ENCODE measurements around the gene MMP20.

Gene MMP20

DNA sequence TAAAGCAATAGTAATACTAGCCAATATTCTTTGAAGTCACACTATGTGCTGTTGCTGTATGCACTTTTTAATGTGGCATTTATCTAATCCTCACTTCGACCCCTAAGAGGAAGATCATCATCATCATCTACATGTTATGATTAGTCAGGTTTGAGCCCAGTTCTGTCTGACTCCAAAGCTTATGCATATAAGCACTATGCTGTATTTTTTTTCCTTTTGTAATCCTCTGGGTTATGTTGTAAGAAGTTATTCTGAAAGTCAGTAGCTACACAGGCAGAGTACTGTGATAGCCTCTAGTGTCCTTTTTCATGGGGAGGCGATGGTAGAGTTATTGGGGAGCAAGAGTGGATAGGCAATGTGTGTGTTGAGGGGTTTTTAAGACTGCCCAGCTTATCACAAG is 11.1 kb downstream of the MMP20 start:
- Histone ChIP-seq H3K36me3 (ENCODE audit: insufficient read depth, low read length) (no peaks in the 10 kb centered on the region), H3K4me1 (ENCODE audit: insufficient read depth, low read length) (peaks cover 16% of the 10 kb centered on the region), H3K9ac (ENCODE audit: low read depth, low read length) (no peak overlapping the region), H3K9me3 (ENCODE audit: control insufficient read depth, insufficient read depth, low read length) (no peaks in the 10 kb centered on the region)

DNA sequence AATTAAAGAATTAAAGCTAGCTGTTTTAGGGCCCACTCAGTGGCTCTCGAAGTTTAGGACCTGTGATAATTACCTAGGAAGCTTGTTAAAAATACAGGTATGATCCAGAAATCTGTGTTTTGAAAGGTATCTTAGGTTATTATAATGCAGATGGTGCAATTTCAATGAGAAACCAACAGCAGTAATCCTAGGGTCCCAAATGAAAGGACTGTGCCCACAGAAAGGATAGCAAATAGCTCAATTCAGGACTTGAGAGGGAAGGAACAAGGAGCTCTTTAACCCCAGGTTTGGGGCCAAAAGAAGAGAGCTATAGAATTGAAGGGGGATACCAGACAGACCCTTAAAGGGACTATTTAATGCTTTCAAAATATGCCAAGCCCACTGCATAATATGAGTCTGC is 11.7 kb downstream of the MMP20 start:
- H3K9me3 ChIP-seq (ENCODE audit: control insufficient read depth, insufficient read depth, low read length): no peaks in the 10 kb centered on the region
- H3K9ac ChIP-seq (ENCODE audit: low read depth, low read length): no peak overlapping the region
- H3K36me3 ChIP-seq (ENCODE audit: insufficient read depth, low read length): no peaks in the 10 kb centered on the region

DNA sequence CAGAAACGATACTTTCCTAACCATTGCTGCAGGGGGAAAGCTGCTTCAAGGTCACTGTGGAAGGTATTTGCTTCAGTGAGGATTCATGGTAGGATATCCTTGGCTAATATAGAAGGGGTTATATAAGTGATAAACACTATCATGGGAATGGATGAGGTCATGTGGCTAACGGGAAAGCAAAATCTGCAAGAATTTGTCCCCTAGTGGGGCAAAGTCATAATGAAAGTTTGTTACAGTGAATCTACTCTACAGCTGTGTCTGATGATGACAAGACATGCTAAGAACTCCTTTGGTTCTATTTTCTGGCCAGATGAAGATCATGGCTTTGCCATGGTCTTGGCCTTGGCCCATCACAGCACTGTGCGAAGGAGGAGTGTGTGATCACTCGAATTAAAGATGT is 13.8 kb downstream of the MMP20 start:
- Histone ChIP-seq H3K9me3 (ENCODE audit: control insufficient read depth, insufficient read depth, low read length) (no peaks in the 10 kb centered on the region), H3K36me3 (ENCODE audit: insufficient read depth, low read length) (no peaks in the 10 kb centered on the region), H3K4me1 (ENCODE audit: insufficient read depth, low read length) (peaks cover 16% of the 10 kb centered on the region), H3K9ac (ENCODE audit: low read depth, low read length) (no peak overlapping the region)

More for the DNA sequence above, 11.7 kb downstream of the MMP20 start:
- H3K4me1 ChIP-seq (ENCODE audit: insufficient read depth, low read length): peaks cover 16% of the 10 kb centered on the region

DNA sequence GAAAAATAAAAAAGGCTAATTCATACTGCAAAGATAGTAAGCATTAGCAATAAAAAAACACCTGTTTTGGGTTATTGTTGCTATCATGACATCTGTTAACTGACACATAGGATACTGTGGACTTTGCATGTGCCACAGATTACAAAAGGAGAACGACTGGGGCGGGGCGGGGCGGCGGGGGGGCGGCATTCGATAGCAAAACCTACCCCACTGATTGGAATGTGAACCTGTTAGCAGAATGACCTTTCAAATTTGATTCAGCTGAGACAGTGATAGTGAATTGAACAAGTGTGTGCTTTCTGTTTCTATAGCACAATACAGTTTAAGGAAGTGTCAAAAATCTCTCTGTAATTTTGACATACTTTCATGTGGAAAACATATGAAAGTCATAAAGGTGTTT is 14.9 kb downstream of the MMP20 start:
- Histone ChIP-seq H3K36me3 (ENCODE audit: insufficient read depth, low read length) (no peaks in the 10 kb centered on the region), H3K9me3 (ENCODE audit: control insufficient read depth, insufficient read depth, low read length) (no peaks in the 10 kb centered on the region), H3K9ac (ENCODE audit: low read depth, low read length) (no peak overlapping the region), H3K4me1 (ENCODE audit: insufficient read depth, low read length) (peaks cover 16% of the 10 kb centered on the region)

DNA sequence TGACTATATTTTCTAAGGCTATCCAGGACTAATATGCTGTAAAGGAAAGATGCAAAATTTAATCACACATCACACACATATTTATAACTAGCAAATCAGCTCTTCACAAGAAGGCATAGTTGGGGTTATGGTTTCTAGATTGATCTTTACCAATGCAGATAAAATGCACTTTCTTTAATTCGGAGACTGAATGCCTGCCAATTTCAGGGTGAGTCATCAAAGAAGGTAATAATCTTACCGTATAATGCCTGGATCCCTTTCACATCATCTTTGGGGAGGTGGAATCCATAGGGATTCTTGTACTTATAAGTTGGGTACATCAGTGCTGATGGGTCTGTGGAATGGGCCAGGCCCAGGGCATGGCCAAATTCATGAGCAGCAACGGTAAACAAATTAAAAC is 16.4 kb downstream of the MMP20 start:
- Histone ChIP-seq H3K4me1 (ENCODE audit: insufficient read depth, low read length) (peaks cover 5% of the 10 kb centered on the region), H3K9ac (ENCODE audit: low read depth, low read length) (no peak overlapping the region), H3K36me3 (ENCODE audit: insufficient read depth, low read length) (no peaks in the 10 kb centered on the region), H3K9me3 (ENCODE audit: control insufficient read depth, insufficient read depth, low read length) (no peaks in the 10 kb centered on the region)

DNA sequence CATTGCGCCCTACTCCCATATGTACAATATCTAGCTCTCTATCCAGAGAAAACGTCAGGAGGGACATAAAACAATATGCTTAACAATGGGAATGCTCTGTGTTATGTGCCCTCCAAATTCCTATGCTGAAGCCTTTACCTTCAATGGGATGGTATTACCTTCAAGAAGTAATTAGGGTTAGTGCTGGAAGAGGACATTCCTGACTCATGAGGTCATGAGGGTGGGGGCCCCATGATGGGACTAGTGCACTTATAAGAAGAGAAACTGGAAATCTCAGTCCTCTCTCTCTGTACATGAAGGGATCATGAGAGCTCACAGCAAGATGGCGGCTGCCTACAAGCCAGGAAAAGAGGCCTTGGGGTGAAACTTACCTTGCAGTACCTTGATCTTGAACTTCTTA is 20.3 kb downstream of the MMP20 start:
- Histone ChIP-seq H3K9me3 (ENCODE audit: control insufficient read depth, insufficient read depth, low read length) (no peaks in the 10 kb centered on the region), H3K36me3 (ENCODE audit: insufficient read depth, low read length) (no peaks in the 10 kb centered on the region), H3K9ac (ENCODE audit: low read depth, low read length) (no peak overlapping the region), H3K4me1 (ENCODE audit: insufficient read depth, low read length) (peaks cover 10% of the 10 kb centered on the region)

DNA sequence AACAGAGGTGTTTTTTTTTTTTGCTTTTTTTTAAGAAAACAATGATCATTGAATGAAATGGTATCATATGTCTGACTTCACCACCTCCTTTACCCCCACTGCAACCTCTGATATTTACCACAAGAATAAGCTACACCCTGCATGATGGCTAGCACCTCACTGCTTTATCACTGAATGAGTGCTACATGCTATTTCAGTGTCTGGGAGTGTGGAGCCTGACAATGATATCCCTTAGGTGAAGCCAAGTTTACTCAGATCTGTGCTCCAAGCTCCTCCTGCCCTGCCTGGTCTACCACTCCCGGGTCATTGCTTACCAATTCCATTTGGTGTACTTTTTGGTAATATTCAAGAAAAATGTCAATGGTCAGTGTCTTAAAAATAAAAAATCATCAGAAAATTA is 21.1 kb downstream of the MMP20 start:
- Histone ChIP-seq H3K36me3 (ENCODE audit: insufficient read depth, low read length) (no peaks in the 10 kb centered on the region), H3K4me1 (ENCODE audit: insufficient read depth, low read length) (peaks cover 14% of the 10 kb centered on the region), H3K9me3 (ENCODE audit: control insufficient read depth, insufficient read depth, low read length) (no peaks in the 10 kb centered on the region), H3K9ac (ENCODE audit: low read depth, low read length) (no peak overlapping the region)

DNA sequence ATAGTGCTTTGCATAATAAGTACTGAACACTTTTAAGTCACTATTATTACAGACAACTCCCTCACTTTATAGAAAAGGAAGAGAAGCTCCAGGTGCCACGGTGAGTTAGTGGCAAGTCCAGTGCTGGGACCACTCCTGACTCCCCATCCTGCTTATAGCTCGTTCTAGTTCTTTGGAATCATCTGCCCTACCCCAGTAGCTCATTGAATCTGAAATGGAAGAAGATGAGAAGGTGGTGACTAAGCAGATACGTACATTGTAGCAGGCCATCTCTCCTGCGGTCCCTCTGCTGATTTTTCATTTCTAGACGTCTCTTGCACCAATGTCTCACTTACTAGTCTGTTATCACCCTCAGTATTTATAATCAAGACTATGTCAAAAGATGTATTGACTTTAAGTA is 21.6 kb downstream of the MMP20 start:
- no peak overlapping the region for H3K9ac ChIP-seq (ENCODE audit: low read depth, low read length)

DNA sequence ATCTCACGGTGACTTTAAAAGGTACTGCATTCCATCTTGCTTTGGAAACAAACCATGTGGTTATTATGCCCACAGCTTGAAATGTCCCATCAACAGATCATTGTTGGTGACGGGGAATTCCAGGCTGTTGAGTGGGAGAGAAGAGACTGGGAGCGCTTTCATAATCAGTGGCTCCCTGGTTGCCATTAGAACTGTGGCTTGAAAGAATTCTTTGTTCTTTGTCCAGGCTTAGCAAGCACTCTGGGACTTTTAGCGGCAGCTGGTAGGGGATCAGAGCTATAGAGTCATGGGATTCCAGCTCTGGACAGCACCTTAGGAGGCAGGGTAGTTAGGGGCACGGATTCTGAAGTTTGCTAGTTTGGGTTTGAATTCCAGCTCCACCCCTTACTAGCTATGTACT is 22.0 kb downstream of the MMP20 start:
- no peaks in the 10 kb centered on the region for H3K36me3 ChIP-seq (ENCODE audit: insufficient read depth, low read length)
- H3K9ac ChIP-seq (ENCODE audit: low read depth, low read length): no peak overlapping the region
- H3K4me1 ChIP-seq (ENCODE audit: insufficient read depth, low read length): peaks cover 14% of the 10 kb centered on the region
- no peaks in the 10 kb centered on the region for H3K9me3 ChIP-seq (ENCODE audit: control insufficient read depth, insufficient read depth, low read length)

More for the DNA sequence above, 21.6 kb downstream of the MMP20 start:
- H3K36me3 ChIP-seq (ENCODE audit: insufficient read depth, low read length): no peaks in the 10 kb centered on the region
- peaks cover 14% of the 10 kb centered on the region for H3K4me1 ChIP-seq (ENCODE audit: insufficient read depth, low read length)
- H3K9me3 ChIP-seq (ENCODE audit: control insufficient read depth, insufficient read depth, low read length): no peaks in the 10 kb centered on the region

DNA sequence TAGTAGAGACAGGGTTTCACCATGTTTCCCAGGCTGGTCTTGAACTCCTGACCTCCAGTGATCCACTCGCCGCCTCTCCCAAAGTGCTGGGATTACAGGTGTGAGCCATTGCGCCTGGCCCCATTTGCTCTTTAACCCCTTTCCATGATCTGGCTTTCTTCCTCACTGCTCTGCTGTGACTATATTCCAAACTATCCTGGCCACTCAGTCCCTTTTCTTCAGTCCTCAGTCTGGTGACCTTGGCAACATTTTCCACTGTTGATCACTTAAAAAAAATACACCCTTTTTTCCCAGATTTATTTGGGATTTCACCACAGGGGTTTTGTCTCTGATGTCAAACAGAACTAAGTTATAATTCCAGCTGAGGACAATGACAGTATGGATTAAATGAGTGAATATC is 24.5 kb downstream of the MMP20 start:
- no peak overlapping the region for H3K9ac ChIP-seq (ENCODE audit: low read depth, low read length)
- H3K4me1 ChIP-seq (ENCODE audit: insufficient read depth, low read length): peaks cover 14% of the 10 kb centered on the region
- no peaks in the 10 kb centered on the region for H3K9me3 ChIP-seq (ENCODE audit: control insufficient read depth, insufficient read depth, low read length)
- no peaks in the 10 kb centered on the region for H3K36me3 ChIP-seq (ENCODE audit: insufficient read depth, low read length)

DNA sequence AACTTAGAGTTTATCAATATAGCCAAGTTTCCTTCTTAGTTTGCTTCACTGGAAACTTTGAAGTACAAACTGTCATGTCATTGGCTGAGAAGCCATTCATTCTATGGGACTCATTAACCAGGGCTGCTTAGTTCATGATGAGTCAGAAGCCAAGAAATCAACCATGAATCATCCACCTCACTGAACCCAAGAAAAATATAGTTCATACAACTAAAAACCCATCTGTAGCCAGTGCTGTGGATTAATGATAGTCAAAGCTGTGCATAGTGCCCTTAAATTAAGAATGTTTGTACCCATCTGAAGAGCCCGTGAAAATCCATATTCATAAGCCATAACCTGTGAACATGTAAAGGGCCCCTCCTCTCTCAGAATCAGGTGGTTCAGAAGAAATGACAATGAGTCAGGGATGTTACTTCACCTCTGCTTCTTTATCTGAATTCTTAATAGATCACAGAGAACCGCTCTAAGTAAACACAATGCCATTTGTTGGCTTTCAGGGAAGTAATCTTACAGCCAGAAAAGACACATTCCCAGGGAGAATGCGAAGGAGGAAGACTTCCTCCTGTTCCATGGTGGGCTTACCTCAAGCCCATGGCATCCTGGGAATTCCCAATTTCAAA is 25.4 kb downstream of the MMP20 start:
- Histone ChIP-seq H3K36me3 (ENCODE audit: insufficient read depth, low read length) (no peaks in the 10 kb centered on the region), H3K9ac (ENCODE audit: low read depth, low read length) (no peak overlapping the region), H3K9me3 (ENCODE audit: control insufficient read depth, insufficient read depth, low read length) (no peaks in the 10 kb centered on the region), H3K4me1 (ENCODE audit: insufficient read depth, low read length) (peaks cover 14% of the 10 kb centered on the region)

DNA sequence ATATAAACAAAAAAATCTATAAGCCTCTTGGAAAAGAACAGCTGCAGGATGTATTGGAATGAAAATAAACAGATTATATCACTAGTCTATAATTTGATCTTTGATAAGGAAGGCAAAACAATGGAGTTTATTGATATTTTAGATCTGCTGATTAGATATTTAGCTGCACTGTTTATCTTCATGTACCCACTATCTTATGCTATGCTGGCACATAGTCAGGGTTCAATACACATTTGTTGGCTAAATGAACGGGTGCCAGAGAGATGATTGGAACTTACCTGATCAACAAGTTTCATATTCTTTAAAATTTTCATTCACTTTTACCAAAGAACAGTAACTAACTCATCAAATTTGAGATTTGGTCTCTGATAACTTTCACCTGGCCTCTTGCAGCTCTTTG is 26.9 kb downstream of the MMP20 start:
- H3K9me3 ChIP-seq (ENCODE audit: control insufficient read depth, insufficient read depth, low read length): no peaks in the 10 kb centered on the region
- no peak overlapping the region for H3K9ac ChIP-seq (ENCODE audit: low read depth, low read length)
- peaks cover 13% of the 10 kb centered on the region; the same call in 1 of the 2 replicates for H3K4me1 ChIP-seq (ENCODE audit: insufficient read depth, low read length)
- H3K36me3 ChIP-seq (ENCODE audit: insufficient read depth, low read length): no peaks in the 10 kb centered on the region

DNA sequence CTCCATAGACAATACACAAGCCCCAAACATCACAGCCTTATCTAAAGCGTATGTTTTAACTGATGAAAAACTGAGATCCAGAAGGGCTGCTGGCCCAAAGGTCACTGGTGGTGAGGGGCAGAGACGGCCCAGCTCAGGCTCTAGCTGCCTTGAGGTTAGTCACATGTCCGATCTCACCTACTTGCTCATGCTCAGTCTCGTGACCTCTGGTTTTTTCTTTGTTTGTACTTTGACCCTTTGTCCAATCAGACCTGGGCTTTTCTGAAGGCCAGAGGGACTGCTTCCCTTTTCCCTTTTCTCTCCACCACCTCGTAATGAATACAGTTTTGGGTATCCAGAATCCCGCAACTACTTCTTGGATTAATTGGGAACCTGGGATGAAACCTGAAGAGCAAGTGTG is 28.6 kb downstream of the MMP20 start:
- Histone ChIP-seq H3K36me3 (ENCODE audit: insufficient read depth, low read length) (no peaks in the 10 kb centered on the region), H3K9me3 (ENCODE audit: control insufficient read depth, insufficient read depth, low read length) (no peaks in the 10 kb centered on the region), H3K4me1 (ENCODE audit: insufficient read depth, low read length) (peaks cover 8% of the 10 kb centered on the region; the same call in 1 of the 2 replicates), H3K9ac (ENCODE audit: low read depth, low read length) (no peak overlapping the region)

DNA sequence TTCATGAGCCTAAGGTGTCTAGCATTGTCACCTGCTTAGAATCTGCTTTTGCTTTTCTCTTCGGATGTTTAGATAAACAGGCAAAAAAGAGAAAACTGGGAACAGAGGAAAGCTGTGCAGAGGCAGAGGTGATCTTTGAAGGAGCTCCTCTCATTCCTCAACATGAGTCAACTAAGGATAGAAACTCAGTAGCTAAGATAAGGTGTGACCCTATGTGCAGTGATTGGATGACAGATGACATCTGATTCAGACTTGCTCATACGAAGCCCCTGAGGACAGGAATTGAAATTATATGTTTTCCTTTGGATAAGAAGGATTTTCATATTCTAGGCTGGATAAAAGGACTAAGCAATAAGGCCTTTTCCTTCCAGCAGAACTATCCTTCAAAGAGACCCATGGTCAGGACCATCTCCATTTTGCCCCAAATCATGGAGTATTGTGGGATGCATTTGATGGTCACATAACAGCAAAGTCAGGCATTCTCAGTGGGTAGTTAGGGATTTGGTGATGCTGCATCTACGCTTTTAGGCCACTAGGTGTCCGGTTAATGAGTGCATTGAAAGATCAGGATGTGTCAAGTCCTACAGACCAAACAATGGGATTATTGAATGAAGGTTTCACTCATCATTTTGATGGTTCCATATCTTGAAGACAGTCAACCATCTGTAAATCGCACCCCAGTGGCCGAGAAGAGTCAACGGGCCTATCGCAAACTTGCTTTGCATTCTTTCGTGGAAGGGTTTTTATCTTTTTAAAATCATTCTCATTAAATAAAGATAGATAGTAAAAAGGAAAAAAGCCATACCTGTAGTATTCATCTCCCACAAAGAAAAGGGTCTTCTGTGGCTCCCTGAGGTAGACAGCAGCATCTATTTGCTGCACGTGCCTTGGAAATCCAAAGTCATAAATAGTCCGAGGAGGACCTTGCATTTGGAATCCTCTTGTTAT is 32.2 kb downstream of the MMP20 start:
- Histone ChIP-seq H3K9ac (ENCODE audit: low read depth, low read length) (no peak overlapping the region), H3K4me1 (ENCODE audit: insufficient read depth, low read length) (no peaks in the 10 kb centered on the region), H3K36me3 (ENCODE audit: insufficient read depth, low read length) (no peaks in the 10 kb centered on the region), H3K9me3 (ENCODE audit: control insufficient read depth, insufficient read depth, low read length) (no peaks in the 10 kb centered on the region)

DNA sequence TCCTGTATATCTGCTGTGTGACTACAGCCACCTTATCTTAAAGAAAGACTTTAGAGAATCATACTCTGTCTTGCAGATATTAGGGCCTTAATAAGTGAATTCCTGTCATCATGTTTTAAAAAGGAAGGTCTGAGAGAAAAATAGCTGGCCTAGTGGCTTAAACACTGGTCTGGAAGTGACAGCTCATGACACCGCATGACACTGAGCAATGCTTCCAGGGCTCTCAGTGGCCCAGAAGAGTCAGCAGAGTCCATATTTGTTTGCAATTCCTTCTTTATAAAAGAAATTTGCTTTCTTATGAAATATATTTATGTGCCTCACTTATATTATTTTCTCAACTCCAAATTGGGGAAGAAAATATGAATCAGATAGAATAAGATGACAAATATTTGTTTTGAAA is 33.0 kb downstream of the MMP20 start:
- H3K4me1 ChIP-seq (ENCODE audit: insufficient read depth, low read length): no peaks in the 10 kb centered on the region

More for the DNA sequence above, 33.0 kb downstream of the MMP20 start:
- no peaks in the 10 kb centered on the region for H3K9me3 ChIP-seq (ENCODE audit: control insufficient read depth, insufficient read depth, low read length)
- H3K36me3 ChIP-seq (ENCODE audit: insufficient read depth, low read length): no peaks in the 10 kb centered on the region
- H3K9ac ChIP-seq (ENCODE audit: low read depth, low read length): no peak overlapping the region
